Stimulated activated CD4-positive, alpha-beta T cell treated with anti-CD3 and anti-CD28 coated beads, Interleukin-15, amount 100 ng/mL, for 1 hour (primary cell): ENCODE measurements around the gene PGBD1.
"Not testable (repeated sequence)": the region's sequence is repeated elsewhere in the genome, so short reads cannot be mapped to it uniquely, and the experiment has no call there.

Experiments
- DNase-seq, 2 donors: peaks; one replicate each; pipeline ENCODE4 v3.0.0-alpha.2; 2020; ENCODE audit warnings: low read depth in 1 of 2, low spot score in 1 of 2

PGBD1 gene

DNA sequence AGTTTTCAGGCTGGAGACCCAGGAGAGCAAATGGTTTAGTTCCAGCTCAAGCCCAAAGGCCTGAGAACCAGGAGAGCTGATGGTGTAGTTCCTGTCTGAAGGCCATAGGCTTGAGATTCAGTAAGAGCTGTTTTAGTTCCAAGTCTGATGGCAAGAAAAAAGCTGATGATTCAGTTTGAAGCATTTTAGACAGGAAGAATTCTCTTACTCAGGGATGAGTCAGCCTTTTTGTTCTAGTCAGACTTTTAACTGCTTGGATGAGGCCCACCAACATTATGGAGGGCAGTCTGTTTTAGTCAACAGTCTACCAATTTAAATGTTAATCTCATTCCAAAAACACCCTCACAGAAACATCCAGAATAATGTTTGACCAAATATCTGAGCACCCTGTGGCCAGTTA lies 11.9 kb upstream of the PGBD1 start:
- no peak for DNase-seq

DNA sequence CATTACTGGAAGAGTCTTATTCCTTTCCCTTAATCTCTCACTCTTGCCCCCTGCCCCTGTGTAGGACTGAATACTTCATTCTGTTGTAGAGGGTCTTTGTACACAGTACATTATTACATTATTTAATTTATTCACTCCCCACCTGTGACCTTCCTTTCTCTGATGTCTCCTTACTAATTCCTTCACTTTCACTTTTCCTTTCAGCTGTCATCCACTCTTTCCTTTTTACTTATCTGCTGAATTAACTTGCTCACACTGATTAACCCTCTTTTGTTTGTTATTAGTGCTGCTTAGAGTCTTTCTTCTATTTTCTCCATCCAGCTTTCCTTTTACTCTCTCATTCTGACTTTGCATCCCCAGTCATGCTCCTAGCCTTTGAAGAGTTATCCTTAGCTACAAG lies 6.5 kb upstream of the PGBD1 start:
- DNase-seq: no peak

DNA sequence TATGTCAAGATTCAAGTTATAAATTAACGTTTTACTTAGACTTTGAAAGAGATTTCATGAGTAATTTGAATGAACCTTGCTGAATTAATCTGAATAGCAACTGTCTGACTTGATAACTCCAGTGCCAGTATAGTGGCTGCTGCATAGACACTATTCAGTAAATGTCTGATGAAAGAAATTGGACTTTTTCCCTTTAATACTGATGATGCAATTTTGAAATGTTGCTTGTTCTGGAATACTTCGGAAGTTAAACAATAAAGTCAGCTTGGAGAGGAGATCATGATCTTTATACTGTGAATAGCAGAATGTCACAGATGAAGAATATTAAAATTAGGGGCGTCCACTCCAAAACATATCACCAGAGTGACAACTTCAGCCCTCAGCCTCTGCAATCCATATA lies 3.6 kb upstream of the PGBD1 start:
- no peak for DNase-seq

DNA sequence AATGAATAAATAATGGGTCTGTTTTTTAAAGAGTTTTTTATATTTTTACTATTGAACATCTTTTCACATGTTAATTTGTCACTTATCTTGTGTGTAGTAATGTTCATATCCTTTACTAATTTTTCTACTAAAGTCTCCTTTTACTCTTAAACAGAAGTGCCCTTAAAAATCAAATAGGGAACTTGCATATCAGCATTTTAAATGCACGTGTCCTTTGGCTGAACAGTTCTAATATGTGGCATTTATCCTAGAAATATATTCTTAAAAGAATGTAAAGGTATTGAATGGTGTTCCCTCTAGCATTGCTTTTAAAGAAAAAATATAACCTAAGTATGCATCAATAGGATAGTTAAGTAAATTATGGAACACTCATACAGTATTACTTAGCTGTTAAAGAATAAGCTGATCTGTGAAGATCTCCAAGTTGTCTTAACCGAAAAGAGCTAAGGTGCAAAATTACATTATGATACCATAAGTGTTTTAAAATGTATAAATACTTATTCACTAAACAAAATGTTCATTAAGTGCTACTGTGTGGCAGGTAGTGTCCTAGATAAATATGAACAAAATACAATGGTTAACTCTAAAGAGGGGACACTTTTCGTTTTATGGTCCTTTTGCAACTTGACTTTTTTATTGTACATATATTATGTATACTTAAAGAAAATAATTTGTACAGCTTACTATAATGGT lies 631 bp upstream of the PGBD1 start:
- DNase-seq: no peak

DNA sequence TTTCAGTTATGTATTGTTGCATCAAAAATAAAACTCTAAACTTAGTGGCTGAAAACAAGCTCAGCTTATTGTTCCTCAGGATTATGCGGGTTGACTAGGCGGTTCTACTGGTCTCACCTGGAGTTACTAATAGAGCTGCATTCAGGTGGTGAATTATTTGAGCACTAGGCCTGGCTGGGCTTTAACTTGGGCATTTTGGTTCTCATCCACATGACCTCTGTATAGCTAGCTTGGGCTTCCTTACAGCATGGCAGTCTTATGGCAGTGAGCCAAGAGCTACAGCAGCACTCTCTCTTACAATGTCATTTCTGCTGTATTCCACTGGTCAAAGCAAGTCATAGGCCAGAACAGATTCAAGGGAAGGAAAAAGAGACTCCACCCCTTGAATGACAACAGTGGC lies 1.6 kb downstream of the PGBD1 start:
- DNase-seq: no peak

DNA sequence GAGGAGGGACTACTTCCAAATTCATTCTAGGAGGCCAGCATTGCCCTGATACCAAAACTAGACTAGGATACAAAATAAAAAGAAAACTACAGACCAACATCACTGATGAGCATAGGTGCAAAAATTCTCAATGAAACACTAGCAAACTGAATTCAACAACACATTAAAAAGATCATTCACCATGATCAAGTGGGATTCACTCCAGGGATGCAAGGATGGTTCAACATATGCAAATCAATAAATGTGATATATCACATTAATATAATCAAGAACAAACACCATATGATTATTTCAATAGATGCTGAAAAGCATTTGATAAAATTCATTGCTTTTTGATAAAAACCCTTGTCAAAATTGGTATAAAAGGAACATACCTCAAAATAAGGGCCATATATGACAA lies 10.2 kb downstream of the PGBD1 start:
- DNase-seq: no peak

DNA sequence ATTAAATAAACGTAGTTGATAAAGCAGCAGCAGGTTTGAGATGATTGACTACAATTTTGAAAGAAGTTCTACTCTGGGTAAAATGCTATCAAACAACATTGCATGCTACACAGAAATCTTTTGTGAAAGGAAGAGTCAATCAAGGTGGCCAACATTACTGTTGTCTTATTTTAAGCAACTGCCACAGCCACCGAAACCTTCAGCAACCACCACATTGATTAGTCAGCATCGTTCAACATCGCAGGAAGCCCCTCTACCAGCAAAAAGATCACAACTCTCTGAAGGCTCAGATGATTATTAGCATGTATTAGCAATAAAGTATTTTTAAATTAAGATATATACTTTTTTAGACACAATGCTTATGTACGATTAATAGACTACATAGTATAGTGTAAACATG lies 14.0 kb downstream of the PGBD1 start:
- DNase-seq: no peak

DNA sequence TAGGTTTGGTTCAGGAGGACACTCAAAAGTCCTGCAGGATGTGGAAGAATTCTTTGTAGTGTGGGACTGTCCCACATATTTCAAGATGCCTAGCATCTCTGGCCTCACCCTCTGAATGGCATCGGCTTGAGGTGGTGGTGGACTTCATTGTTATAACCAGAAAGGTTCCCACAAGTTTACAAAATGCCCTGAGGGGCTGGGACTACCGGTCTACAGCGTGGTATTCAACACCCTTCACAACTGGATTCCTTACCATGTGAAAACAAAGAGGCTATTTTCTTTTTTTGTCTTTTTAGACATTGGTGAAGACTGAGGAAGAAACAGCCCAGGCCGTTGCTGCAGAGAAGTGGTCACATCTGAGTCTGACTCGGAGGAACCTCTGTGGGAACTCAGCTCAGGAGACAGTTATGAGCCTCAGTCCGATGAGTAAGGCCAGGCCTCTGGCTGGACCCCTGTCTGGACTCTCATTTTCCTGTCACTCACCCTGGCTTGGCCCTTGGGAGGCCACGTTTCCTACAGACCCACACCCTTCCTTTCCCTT lies 15.2 kb downstream of the PGBD1 start:
- no peak for DNase-seq

DNA sequence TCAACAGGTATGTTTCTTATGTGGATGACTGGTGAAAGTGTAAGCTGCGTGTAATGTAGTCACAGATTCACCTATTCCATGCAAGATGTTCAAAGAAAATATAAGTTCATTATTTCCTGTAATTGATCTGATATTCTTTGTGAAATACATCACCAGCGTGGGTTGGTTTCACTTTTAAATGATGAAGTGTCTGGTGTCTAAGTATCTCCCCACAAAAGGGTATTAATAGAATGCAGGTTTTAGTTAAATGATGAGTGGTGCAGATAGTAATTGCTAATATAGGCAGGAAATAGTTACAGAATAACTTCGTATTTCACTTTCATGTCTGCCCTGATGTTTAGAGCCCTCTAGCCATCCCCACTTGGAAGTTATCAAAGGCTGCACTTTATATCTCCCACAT lies 22.2 kb downstream of the PGBD1 start:
- no peak for DNase-seq

DNA sequence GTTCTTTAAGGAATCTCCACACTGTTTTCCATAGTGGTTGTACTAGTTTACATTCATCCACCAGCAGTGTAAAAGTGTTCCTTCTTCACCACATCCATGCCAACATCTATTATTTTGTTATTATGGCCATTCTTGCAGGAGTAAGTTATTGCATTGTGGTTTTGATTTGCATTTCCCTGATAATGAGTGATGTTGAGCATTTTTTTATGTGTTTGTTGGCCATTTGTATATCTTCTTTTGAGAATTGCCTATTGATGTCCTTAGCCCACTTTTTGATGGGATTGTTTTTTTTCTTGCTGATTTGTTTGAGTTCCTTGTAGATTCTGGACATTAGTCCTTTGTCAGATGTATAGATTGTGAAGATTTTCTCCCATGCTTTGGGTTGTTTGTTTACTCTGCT lies 25.0 kb downstream of the PGBD1 start:
- DNase-seq: not testable (repeated sequence)

DNA sequence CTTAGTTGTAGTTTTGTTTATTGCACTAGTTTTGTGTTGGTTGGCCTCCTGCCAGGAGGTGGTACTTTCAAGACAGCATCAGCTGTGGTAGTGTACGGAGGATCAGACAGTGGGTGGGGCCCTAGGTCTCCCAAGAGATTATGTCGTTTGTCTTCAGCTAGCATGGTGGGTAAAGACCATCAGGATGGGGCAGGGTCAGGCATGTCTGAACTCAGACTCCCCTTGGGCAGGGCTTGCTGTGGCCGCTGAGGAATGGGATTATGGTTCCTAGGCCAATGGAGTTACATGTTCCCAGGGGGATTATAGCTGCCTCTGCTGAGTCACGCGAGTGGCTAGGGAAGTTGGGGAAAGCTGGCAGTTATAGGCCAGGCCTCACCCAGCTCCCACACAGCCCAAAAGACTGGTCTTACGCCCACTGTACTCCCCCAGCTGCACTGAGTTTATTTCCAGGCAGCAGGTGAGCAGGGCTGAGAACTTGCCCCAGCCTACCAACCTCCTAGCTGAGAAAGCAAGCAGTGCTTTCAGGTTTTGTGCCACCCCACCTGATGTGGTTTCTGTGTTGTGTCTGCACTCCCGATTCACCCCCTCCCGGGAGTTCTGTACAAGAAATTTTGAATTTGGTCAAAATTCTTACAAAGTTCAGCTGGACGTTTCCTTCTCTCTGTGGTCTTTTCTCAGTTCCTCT lies 29.9 kb downstream of the PGBD1 start:
- DNase-seq: no peak

DNA sequence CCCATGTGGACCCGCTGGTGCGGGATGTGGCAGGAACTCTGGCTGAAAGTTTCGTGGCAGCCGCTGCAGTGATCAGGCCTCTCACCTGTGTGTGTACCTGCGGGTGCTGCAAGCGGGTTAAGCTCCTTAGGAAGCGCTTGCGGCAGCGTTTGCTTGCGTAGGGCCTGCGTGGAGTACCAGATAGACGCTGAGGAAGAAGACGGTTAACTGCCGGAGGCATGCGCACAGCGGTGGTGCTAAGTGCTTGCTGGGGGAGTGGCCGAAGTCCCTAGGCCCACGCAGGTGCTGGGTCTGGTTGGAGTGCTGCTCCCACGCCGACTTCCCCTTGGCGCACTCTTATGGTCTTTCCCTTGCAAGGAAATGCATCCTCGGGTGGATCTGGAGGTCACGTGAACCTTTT lies 31.6 kb downstream of the PGBD1 start:
- no peak for DNase-seq

DNA sequence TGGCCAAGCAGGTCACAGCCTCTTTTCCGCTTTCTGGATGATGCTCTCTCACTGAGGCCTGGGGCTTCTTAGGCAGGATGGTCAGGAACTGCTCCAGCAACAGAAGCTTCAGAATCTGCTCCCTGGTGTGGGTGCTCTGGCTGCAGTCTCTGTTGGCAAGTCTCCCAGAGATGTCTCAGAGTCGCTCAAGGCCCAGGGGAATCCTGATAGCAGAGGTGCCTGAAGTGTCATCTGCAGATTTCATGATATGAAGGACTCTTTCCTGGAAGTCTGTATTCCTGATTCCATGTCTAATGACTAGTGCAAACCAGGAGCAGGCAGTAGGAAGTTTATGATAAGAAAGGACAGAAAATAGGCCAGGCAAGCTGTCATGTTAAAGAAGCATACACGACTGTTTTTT lies 34.3 kb downstream of the PGBD1 start:
- no peak for DNase-seq

DNA sequence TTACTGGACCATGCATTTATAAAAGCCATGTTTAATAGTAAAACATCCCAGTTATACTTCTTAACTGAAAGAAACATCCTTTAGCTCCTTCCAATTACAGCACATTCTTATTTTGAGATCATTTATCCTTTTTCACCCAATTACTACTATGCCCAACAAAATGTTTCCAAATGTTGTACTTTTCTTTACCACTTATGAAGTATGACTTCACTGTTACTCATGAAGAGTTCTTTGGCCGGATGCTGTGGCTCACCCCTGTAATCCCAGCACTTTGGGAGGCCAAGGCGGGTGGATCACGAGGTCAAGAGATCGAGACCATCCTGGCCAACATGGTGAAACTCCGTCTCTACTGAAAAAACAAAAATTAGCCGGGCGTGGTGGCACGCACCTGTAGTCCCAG lies 36.5 kb downstream of the PGBD1 start:
- DNase-seq: not testable (repeated sequence)

DNA sequence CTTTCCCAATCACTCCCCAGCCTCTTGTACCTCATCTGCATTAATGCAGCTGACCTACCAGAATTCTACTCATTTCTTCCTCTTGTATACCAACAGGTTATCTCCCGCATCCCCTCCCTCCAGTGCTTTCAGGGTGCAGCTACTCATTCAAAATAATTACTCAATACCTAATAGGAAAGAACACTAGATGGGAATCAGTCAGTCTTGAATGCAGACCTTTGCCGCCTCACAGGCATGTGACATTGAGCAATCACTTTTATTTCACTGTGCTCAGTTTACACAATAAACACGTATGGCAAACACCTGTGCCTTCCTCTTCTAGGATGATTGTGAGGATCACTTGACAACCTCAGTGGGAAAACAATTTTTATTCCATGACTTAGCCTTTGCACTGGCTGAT lies 41.3 kb downstream of the PGBD1 start:
- DNase-seq: no peak

DNA sequence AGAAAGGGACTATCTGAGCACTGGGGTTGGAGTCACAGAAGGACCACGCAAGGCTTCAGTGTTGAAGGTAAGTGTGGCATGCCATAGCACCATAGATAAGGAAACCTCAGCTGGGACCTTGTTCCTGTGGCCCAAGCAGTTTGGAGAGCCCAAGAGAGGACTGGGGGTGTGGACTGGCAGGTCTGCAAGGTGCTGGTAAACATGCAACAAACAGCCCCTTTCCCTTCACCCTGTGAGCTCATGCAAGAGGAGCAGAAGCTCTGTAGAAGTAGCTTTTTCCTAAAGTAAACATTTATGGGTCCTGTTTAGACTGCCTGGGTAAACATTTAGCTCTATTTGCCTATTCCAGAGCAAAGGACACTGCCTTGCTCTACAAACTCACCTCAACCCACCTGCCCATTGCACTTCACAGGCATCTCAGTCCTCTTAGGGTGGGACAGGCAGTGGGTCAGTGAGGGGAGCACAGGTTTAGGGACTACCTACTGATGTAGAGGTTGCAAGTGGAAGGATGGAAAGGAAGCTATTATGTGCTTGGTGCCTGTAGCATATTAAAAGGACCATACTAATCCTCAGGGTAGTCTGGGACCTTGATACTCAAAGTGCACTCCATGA lies 42.5 kb downstream of the PGBD1 start:
- no peak for DNase-seq

DNA sequence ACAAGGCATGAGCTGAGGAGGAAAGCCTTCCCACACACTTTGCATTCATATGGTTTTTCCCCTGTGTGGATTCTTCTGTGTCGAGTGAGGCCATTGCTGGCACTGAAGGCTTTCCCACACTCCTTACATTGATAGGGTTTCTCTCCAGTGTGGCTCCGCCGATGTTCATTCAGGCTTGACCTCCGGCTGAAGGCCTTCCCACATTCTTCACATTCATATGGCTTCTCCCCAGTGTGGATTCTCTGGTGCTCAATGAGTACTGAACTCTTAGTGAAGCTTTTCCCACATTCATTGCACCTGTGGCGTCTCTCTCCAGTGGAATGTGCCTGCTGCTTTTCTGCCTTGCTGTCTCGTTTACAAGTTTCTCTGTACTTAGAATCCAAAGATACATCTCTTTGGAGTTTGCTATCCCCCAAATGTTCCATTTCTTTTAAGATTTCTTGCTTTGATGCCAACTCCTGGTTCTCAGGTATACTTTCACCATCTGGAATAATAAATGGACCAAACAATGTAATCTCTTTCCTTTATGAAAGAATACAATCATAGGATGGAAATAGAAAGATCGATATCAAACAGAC lies 45.1 kb downstream of the PGBD1 start:
- no peak for DNase-seq

DNA sequence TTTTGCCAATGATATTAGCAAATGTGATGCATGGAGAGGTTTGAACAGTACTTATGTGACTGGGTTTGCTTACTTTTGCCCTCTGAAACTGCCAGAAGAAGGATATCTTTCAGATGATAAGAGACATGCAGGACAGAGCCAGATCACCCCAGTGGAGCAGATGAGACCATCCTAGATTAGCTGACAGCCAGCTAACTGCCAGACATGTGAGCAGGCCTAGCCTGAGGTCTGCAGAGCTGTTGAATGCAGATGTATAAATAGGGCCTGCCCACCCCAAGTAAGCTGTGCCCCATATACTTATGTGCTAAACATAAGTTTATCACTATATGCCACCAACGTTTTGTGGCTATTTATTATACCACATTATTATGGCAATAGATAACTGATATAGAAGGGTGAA lies 48.7 kb downstream of the PGBD1 start:
- DNase-seq: no peak

DNA sequence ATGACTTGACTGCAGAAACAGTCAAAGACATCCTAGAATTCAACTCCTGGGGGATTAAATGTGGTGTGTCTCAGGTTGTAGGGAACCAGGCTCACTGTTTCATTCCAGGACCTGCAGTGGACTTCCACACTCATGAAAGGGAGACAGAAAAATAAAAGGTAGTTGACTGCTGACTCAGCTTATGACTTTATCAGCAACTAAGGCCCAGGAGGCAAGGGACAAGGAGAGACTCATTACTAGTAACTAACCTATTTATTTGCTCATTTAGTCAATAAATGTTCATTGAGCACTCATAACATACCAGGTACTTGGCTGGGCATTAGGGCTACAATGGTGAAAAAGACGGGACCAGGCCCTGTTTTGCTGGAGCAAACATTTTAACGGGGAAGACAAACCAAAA lies 51.7 kb downstream of the PGBD1 start:
- DNase-seq: no peak

DNA sequence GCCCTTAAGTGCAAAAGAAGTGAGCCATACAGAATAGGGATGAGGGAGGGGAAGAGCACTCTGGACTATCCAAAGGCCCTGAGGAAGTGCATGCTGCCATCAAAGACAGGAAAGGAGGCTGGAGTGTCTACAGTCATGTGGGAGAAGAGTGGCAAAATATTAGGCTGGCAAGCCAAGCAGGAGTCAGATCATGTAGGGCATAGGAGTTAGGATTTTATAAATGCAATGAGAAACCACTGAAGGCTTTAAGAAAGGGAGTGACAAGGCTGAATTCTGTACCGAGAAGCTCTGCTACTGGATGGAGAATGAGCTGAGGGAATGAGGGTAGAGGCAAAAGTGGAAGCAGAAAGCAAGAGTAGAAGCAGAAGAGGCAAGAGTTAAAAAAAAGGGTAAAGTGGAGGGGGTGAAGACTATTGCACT lies 52.2 kb downstream of the PGBD1 start:
- DNase-seq: no peak

DNA sequence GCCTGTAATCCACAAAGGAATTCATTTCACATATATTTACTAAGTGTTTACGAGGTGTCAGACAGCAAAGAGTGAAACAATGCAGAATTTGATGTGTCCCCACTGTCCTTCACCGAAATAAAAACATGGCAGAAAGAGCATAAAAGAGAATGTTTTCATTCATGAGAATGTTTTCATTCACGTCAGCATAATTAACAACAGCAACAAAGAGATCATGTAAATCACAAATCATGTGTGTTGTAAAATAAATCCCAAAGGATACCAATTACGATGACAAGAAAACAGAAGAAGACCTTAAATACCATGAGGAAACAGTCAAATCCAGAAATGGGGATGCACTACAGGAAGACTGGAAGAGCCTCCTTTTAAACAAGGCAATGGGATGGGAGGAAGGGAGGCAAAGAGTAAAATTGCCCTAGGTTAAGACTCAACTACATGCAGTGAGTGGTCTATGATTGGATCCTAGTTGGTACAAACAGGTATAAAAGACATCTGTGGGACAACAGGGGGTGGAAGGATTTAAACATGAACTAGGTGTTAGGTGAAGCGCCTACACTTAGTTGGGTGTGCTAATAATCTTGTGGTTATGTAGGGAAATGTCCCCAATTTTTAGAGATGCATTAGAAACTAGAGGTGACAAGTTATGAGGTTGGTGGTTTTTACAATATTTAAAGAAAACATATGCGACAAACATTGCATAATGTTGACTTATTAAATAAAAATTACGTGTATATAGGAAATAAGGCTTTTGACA lies 53.1 kb downstream of the PGBD1 start:
- no peak for DNase-seq
